Measurements from ENCODE around the gene WDR82.

The WDR82 gene

GRCh38 chr3:52236424-52236886, 42.0 kb downstream of the WDR82 start:
- no peak for DNase-seq

GRCh38 chr3:52234516-52235447, 43.7 kb downstream of the WDR82 start:
- DNase-seq, result no peak

- peak; percentile 30 to 32 for DNase-seq
Measured at GRCh38 chr3:52233968-52234367, 44.5 kb downstream of the WDR82 start.

- DNase-seq, result no peak
Measured at GRCh38 chr3:52233108-52233591, 45.3 kb downstream of the WDR82 start.

GRCh38 chr3:52232279-52233107, 46.0 kb downstream of the WDR82 start:
- DNase-seq, result no peak

GRCh38 chr3:52231502-52232278, 46.8 kb downstream of the WDR82 start:
- DNase-seq, result peak in 1 of 2 donors; percentile 24

- no peak for DNase-seq
Measured at GRCh38 chr3:52230889-52231499, 47.5 kb downstream of the WDR82 start.

GRCh38 chr3:52230461-52230860, 48.0 kb downstream of the WDR82 start:
- DNase-seq, result no peak

- DNase-seq, result no peak
Measured at GRCh38 chr3:52229656-52230055, 48.8 kb downstream of the WDR82 start.

- DNase-seq, result no peak
Measured at GRCh38 chr3:52228751-52229291, 49.6 kb downstream of the WDR82 start.

GRCh38 chr3:52228266-52228665, 50.2 kb downstream of the WDR82 start:
- no peak for DNase-seq

- no peak for DNase-seq
Measured at GRCh38 chr3:52227766-52228165, 50.7 kb downstream of the WDR82 start.

- DNase-seq, result no peak
Measured at GRCh38 chr3:52227117-52227516, 51.3 kb downstream of the WDR82 start.

GRCh38 chr3:52226229-52226817, 52.1 kb downstream of the WDR82 start:
- no peak for DNase-seq

GRCh38 chr3:52225452-52226228, 52.8 kb downstream of the WDR82 start, which contains the start of gene TLR9:
Gene TLR9, minus strand, starts transcription at chr3:52225645. Its CDS starts 116 bp downstream, at chr3:52225529.
- no peak for DNase-seq

- no peak for DNase-seq
Measured at GRCh38 chr3:52223449-52224408, 54.7 kb downstream of the WDR82 start.

- no peak for DNase-seq
Measured at GRCh38 chr3:52222319-52223221, 55.9 kb downstream of the WDR82 start.
